Mammary epithelial cell (primary cell): ENCODE measurements around the gene CEP41.

Source experiments
- CTCF ChIP-seq, 2 donors: IDR thresholded peaks in 1 of 2; conservative IDR thresholded peaks in 1 of 2; 2 replicates each; pipeline ENCODE4 v1.5.1; 2011 to 2012; ENCODE audit warnings: inconsistent platforms in 2 of 2, low read length in 2 of 2, mild to moderate bottlenecking in 2 of 2, control low read depth in 1 of 2, low read depth in 1 of 2; ENCODE audit not compliant: insufficient read depth in 1 of 2; ENCODE audit errors: extremely low read depth in 1 of 2
- EZH2 ChIP-seq: IDR thresholded peaks from 2 replicates; pipeline ENCODE4 v1.6.1; 2012; ENCODE audit warnings: low read length, inconsistent platforms, borderline replicate concordance

GRCh38 chr7:130384371-130384801 lies 56.4 kb downstream of the CEP41 start:
- TF ChIP-seq CTCF (conservative IDR thresholded peaks at IDR 0.05 in 1 of 2, IDR thresholded peaks at IDR 0.05 in 1 of 2; ENCODE audit: extremely low read depth in 1 of 2, insufficient read depth in 1 of 2, low read depth in 1 of 2, low read length in 2 of 2) (no peak), EZH2 (no peak)
